Stimulated activated CD4-positive, alpha-beta T cell treated with anti-CD3 and anti-CD28 coated beads, Interleukin-1b, Interleukin-23, amount 100 ng/mL, for 4 hours (primary cell): ENCODE results near the gene ART4.

Experiments
- DNase-seq, 2 donors: peaks; one replicate each; pipeline ENCODE4 v3.0.0-alpha.2; 2020; ENCODE audit warnings: low read depth in 2 of 2

Gene ART4, protein sequence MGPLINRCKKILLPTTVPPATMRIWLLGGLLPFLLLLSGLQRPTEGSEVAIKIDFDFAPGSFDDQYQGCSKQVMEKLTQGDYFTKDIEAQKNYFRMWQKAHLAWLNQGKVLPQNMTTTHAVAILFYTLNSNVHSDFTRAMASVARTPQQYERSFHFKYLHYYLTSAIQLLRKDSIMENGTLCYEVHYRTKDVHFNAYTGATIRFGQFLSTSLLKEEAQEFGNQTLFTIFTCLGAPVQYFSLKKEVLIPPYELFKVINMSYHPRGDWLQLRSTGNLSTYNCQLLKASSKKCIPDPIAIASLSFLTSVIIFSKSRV

DNA sequence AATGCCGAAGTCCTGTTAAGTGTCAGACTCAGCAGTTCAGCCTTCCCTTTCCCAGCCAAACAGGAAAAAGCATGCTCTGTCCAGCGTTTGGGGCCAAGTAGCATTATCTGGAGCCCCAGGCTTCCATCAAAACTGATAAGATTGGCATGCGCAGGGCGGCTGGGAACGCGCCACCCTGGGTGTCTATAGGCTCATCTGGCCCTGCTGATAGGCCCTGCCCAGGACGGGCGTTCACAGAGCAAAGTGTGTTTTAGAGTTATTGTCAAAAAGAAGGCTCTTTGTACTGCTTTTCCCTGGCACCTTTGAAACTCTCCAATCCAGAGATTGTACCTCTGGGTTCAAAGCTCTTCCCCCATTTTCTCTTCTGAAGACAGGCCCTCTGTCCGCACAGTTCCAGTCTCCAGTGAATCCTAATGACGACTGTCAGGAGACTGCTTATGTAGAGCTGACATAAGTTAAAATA, at the start of gene ART4:
Gene ART4 (minus strand): TSS at position 102 of the 463 bp plus-strand sequence. CDS start 413 bp downstream, outside the sequence.
- DNase-seq, result no peak

DNA sequence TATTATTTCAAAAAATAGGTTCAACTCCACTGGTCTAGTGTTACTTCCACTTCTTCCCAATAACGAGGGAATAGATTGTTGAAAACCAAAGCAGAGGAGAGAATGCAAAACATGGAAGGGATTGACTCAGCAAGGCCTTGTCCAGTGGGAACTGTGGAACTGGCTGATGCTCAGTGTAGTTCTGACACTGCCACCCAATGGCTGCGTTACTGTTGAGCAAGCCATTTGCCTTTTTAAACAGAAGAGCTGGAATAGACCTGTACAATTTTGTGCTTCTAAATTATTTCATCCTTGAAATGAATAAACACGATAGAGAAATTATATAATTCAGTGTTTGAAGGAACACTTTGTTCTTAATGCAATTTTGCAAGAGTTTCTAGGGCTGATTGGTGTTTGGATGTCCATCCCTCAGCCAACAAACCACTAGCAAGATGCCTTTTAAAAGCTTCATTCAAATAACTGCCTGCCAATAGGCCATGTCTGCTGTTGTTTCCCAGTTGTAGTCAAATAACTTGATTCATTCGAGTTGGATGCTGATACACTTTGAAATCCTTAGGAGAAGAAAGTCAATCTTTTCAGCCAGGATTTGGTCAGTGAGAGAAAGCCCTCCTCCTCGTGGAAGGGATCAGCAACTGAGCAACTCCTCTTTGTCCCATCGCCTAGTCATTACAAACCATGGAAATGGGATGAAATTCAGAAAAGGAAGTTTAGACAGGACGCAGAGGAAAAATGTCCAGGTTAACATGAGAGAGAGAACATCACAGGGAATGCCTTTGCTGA, 49.6 kb upstream of the ART4 start:
- DNase-seq, result no peak

DNA sequence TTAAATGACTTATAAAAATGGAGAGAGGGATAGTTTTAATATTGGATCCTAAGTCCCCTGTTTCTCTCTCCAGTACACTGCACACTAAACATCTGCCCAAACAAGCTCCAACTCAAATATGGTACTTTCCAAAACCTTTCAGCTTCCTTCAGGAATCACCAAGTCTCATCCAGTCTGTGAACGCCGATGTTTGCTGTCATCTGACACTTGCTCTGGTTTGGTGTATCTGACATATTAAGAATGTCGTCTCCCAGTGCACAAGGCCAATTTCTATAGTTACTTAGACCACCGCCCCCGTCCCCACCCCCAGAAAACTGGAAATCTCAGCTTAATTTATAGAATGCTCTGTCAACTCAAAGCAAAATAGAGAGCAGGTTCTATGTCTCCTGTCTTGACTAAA, 47.4 kb upstream of the ART4 start:
- DNase-seq, result no peak

DNA sequence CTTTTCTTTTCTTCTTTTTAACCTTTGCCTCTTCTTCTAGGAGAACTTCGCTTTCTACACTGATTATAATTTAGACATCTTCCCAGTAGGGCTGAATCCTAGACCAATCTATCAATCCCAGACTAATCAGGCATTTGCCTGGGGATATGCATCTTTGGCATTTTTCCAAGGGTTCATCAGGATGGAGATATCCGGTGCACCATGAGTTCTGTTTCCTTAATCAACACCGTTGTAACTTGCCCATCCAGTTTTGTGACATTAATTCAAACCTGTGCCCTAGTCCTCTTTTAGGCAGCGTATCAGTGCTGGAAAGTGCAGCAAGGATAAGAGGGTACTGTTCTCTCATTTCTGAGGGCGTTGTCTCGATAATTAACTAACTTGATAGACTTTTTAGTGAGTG, 42.9 kb upstream of the ART4 start:
- no peak for DNase-seq

DNA sequence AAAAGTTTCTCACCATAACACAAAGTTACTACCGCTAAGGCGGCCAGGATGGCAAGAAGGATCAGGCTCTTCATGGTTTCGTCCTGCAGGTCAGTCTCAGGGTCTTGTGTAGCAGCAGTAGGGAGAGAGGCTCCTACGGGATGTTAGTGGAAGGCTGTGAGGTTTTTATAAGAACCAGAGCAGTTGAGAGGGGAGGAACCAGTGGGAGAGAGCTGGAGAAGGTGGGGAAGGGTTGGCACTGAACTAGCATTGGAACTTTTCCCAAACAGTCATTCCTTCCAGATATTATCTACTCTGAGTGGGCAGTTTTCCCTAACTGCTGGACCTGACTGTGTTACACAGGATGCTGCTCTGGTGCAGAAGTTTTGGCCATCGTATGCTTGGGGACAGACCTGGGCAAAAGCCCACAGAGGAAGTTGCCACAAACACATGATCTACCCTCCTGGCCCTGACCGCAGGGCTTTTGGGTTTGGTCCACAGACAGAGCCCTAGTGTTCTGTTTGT, 42.4 kb upstream of the ART4 start, which contains the start of gene MGP:
Gene MGP (minus strand): TSS at position 137 of the 504 bp plus-strand sequence. CDS start 63 bp downstream, at position 74.
- DNase-seq, result no peak

DNA sequence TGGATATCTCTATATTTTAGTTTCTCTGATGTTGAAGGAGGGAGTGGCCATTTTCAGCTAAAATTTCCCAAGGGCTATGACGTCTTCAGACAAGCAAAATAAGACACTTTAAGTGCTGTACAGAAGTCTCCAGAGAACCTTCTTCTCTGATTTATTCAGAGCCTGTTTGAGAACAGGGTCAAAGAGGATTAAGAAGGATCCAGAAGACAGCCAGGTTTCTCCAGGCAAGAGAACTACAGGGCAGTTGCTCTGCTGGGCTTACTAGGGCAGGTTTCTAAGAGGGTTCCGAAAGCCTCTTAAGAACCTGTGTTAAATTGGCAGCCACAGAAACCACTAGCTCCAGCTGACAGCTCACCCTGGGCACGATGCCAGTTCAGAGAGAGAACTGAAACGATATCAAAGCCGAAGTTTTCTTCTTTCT, 41.1 kb upstream of the ART4 start:
- DNase-seq, result peak; percentile 56 to 71

DNA sequence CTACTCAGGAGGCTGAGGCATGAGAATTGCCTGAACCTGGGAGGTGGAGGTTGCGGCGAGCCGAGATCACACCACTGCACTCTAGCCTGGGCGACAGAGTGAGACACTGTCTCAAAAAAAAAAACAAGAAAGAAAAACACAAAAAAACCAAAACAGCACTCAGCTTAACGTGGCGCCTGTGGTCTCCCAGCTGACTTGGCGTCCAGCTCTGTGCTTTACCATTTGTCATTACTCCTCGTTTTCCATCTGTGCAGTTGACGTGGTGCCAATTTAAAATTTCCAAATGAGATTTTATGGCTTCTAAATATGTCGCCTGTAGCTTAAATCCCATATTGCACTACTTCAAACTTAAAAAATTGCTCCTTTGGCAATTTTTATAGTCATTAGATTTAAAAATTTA, 40.4 kb upstream of the ART4 start:
- no peak for DNase-seq

DNA sequence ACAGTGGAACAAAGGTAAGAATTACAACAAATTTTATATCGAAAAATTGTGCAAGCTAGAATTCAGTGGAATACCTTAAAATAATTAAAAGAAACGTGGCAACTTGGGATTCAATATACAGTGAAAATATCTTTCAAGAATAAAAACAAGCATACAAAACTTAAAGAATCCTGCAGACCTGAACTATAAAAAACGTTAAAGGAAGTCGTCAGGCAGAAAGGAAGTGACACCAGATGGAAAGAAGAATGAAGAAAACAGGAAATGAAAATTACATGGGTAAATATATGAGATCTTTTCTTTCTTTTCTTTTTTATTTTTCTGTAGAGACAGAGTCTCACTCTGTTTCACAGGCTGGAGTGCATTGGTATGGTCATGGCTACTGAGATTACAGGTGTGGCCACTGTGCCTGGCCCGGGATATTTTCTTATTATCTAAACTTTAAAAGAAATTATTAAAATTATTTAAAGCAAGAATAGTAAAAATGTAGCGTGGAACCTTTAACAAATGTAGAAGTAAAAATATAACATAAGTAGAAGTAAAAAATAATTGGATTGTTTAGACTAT, 37.6 kb upstream of the ART4 start:
- no peak for DNase-seq

DNA sequence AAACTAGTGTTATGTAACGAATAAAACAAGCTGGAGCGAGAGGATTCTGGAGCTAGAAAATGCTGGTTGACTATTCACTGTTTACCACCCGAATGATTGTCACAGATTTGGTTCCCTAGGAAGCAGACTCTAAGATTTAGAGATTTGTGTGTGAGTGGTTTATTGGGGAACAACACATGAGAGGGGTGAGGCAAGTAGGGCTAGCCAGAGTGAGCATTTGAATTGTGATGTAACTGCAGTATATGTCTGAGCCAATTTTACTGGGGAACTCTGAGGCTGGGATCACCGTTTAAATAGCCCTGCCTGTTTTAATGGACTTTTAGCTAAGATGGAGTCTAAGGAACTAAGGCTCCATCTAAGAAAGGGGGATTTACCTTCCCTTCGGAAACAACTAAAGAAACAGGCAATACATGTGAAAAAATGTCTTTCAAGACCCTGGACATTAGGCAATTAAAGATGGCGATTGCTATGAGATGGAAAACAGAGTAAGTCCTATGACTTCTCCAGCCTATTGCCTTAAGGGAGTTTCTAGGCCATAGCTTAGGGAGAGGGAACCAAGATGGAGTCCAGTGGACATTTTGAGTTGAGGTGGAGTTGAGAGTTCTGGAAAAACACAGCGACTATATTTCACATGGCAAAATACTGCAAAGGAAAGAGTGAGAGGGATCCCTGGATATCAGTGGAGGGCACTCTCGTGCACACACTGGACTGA, 36.1 kb upstream of the ART4 start:
- no peak for DNase-seq

DNA sequence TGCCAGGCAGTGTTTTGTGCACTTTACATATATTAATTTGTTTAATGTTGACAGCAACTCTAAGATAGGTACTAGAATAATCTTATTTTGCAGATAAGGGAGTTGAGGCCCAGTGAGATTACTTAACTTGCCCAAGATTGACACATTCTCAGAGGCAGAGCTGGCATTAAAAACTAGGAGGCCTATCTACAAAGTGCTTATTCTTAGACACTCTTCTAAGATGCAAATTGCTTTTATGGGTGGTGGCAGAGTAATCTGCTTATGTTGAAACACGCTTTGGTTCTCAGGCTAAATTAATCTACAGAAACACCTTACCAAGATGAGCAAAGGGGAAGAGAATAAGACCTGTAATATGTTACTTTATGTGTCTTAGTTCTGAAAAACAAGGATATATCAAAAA, 35.2 kb upstream of the ART4 start:
- no peak for DNase-seq

DNA sequence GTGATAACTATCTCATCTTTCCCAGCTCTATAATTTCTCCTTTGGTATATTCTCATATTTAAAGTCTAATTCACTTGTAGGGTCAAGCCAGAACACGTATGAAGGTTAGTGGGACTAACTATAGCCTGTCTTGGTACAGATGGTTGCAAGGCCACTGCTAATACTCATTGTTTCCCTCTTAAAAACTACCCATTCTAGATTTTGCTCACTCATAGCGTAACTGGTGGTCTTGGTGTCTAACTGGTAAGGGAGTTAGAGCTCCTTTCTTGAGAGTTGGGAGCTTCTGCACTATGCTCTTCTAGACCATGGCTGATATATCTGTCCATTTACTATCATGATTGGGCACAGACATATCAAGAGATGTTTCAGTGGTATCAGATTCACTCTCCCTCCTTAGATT, 33.5 kb upstream of the ART4 start:
- no peak for DNase-seq

DNA sequence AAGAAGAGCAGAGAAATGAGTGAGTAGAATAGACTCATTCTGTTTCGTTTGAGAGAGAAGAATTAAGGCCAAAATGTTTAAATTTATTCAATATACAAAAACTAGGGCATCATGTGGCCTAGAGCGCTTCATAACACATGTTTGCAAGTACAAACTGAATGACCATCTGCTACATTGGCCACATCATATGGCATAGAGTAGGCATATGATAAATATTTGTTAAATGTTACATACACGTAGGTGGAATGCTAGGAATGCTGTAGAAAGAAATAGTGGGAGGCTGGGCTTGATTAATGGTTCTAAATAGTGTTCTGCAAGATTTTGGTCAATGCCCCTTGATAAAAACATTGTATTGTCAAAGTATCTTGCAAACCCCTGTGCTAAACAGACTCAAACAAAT, 31.6 kb upstream of the ART4 start:
- no peak for DNase-seq

DNA sequence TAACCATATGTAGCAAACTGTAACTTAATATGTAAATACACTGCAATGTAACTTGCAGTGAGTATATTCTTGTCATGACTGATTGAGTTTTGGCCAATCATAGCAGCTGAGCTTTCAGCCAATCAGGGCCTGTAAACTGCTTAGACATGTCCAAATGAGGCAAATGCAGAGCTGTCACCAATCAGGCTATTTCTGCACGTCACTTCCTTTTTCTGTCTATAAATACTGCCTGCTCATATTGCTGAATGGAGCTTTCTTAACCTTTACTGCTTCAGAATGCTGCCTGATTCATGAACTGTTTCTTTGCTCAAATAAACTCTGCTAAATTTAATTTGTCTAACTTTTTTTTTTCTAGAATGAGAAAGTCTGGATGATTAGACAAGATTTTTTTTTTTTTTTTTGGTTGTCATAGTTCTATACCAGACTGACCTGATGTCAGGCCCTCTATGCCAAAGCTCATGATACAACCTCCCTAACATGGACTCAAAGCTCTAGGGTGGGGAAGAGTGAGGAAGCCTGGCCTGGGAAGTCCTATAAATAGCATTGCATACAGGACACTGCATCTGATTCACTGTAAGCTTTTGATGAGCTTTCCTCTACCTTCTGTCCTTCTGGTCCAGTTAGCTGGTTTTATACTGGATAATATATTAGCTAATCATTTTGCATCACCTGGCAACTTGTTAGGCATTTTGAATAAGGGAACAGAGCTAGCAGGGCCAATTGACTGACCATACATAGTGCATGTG, 30.3 kb upstream of the ART4 start:
- no peak for DNase-seq

DNA sequence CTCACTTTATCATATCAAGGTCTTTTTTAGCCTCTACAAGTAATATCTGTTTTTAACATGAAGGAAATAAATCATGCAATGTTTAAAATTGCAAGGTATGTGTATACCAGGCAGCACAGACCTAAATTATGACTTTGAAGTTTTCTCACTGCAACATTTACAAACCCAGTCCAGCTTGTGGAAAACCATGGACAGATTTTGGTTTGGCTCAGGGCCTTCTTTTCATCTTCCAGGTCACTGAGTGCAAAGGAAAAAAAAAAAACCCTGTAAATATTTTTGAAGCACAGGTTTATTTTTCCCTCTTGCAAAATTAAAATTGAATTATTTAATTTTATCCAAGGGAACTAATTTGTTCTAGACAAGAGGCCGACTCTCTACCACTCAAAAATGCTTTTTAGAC, 28.6 kb upstream of the ART4 start:
- DNase-seq, result no peak

DNA sequence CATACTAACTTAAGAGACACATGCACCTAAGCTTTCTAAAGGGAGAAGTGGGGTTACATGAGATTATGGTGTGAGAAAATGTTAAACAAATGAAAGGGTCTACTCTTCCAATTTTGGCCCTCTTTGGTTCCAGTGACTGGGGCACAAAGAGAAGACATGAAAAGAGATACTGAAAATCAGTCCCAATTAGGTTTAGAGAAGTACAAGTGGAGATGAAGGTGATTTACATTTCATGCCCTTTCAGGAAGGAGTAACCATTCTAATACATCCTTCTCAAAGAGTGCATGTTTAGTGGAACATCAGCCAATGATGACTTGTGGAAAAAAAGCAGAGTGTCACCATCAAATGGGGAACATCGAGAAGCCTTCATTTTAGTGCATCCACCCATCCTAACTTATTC, 27.9 kb upstream of the ART4 start:
- DNase-seq, result no peak

DNA sequence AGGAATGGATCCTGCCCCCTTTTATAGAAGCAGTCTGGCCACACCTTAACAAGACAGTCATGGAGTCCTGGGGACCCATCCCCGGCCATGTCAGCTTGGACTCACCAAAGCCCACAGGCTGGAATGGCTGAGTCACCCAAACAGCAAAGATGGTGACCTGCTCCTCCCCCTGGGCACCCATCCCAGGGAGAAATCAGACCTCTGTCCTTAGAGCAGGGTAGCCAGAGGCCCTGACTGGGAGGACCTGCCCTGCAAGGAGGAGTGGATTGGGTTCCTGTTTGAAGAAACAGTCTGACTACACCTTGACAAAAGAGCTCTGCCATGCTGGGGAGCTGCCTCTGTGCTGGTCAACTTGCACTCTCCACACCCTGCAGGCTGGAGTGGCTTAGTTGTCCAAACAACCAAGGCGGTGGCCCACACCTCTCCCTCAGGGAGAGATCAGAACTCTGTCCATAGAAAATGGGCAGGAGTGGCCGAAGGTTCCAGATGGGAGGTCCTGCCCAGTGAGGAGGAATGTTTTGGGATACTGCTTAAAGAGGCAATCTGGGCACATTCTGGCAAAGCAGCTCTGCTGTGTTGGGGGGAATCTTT, 25.7 kb upstream of the ART4 start:
- no peak for DNase-seq

DNA sequence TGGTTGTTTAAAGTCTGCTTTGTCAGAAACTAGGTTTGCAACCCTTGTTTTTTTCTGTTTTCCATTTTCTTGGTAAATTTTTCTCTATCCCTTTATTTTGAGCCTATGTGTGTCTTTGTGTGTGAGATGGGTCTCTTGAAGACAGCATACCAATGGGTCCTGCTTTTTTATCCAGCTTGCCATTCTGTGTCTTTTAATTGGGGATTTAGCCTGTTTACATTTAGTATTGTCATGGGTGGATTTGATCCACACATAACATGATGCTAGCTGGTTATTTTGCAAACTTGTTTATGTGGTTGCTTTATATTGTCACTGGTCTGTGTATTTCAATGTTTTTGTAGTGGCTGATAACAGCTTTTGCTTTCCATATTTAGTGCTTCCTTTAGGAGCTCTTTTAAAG, 17.2 kb upstream of the ART4 start:
- DNase-seq, result no peak

DNA sequence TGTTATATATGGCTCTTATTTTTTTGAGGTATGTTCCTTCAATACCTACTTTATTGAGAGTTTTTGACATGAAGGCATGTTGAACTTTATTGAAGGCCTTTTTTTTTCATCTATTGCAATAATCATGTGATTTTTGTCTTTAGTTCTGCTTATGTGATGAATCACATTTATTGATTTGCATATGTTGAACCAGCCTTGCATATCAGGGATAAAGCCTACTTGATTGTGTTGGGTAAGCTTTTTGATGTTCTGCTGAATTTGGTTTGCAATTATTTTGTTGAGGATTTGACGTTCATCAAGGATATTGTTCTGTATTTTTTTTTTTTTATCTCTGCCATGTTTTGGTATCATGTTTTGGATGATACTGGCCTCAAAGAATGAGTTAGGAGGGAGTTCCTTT, 15.2 kb upstream of the ART4 start:
- DNase-seq, result no peak

DNA sequence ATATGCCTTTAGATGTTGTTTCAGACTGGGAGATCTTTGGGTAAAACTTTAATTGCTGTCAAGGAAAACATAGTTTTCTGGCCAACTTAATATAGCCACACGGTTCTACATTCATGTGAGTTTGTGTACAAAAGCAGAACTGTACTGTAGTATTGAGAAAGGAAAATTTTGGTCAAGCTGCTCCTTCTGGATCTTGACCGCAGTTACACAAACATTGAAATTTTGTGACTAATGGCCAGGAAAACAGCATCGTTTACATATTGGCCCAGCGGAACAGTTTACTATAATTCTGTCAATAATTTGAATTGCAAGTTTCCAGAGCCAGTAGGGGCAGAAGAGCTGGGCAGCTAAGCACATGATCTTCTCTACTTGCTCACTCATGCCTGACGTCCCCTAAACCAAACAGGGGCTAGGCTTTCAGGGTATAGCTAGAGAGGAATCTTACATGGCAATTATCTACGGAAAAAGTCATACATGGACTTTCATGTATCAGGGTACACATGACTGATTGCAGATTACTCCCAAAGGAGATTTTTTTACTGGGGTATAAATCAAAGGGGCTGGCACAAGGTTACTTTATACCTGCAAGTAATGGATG, 11.4 kb upstream of the ART4 start:
- DNase-seq, result no peak

DNA sequence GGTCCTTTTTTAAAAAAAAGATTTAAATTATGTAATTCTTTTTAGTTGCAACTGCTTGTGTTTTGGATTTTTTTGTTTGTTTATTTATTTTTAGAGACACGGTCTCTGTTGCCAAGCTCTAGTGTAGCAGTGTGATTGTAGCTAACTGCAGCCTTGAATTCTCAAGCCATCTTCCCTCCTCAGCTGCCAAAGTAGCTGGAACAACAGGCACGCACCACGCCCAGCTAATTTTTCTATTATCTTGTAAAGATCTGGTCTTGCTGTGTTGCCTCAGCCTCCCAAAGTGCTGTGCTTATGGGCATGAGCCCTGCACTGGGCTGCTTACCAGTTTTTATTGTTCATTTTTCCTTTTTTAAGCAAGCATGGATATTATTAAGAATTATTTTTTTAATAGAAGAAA, 10.6 kb upstream of the ART4 start:
- DNase-seq, result no peak
